DMS 273 (cell line): ENCODE results near the gene NUDT14.

ENCODE experiments used
- DNase-seq: peaks from one replicate; lab custom pipeline; 2025; ENCODE audit not compliant: unreplicated experiment; lab: John Stamatoyannopoulos, UW

The NUDT14 gene

DNA sequence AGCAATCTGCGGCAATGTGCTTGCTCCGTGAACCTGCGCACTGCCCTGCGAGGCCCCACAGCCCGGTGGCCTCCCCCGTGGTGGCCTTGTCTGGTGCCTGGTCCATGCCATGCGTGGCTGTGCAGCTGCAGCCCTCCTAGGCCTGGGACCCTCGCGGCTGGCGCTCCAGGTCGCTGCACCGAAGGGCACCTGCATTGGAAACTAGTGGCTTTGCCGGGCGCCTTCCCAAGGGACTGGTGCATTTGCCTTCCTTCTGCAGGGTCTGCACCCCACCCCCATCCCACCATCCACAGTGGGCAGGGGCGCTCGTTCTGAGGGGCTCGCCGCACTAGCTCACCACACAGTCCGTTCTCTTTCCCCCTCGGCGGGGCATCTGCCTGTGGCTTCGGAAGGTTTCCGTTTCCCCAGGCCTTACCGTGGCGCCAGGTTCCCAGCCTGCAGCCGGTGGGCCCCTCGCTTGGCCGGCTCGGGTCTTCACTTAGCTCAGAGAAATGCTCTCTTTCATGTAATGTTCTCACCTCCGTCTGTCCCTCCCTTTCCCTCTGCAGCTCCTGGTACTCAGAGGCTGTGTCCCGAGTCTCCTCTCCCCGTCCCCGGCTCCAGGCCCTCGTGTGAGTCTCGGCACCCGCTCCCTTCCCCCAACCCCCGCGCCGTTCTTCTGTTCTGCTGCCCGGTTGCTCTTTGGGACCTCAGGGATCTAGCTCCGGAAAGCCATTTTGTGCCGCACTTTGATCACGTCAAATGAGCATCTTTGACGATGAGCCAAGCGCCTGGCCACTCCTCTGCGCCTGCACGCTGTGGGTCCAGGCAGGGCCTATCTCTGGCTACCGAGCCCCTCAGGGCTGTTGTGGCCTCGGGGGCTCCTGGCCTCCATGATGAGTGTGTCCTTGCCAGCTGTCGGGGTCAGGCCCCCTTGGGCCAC, 44.5 kb downstream of the NUDT14 start:
- DNase-seq, result no peak

- no peak for DNase-seq
These were observed 45.3 kb downstream of the NUDT14 start for GRCh38 chr14:105135700-105136395.

DNA sequence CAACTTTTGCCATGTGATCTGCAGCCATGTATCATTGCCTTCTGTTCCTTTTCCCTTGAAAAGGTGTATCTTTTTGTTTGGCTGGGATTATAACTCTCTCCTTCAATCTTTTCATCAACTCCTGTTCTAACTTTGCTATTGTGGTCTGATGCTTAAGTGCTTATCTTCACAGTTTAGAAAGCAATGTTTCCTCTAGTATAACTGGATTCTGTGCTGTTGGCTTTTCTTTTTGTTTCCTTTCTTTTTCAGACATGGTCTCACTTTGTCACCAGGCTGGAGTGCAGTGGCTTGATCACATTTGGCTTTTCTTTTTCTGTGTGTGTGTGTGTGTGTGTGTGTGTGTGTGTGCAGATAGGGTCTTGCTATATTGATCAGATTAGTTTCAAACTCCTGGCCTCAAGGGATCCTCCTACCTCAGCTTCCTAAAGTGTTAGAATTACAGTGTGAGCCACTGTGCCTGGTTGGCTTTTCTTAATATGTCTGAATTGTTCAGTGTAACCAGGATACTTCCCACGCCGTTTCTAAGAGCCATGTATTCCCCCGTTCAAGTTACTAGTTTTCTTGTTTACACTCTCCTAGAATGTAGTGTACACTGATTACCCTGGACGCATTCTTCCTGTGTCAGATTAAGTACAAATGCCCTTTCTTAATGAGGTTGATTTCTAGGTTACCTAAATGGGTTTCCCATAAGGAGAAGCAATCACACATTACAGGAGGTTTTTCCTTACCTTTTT, 48.0 kb downstream of the NUDT14 start:
- DNase-seq, result no peak

GRCh38 chr14:105131241-105131640, 49.9 kb downstream of the NUDT14 start:
- no peak for DNase-seq

DNA sequence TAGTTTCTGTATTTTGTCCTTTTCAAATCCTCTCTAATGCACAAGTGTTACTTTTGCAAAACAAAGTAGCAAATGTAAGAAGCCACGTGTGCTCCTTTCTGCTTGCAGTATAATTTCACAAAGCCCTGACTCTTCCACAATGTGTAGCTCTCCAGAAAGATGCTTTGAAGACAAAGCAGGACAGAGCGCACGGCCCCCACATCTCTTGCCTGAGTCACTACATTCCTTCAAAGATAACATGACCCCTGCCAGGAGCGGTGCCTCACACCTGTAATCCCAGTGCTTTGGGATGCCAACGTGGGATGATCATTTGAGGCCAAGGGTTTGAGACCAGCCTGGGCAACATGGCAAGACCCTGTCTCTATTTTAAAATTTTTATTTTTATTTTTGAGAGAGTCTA, 53.1 kb downstream of the NUDT14 start:
- no peak for DNase-seq

DNA sequence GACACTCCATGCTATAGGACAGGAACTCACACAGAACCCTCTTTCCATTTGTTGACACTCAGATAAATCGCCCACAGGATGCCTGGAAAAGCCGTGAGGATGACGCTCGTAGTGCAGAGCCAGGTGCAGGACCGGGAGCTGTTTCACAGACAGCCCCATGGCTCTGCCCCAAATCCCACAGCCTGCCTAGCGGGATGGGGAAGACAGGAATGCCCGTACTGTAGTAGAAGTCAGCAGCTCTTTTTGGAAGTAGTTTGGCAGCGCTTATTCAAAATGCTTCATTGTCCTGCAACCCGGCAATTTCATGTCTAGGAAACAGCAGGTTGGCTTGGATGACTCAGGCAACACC, 54.2 kb downstream of the NUDT14 start:
- DNase-seq, result no peak

- no peak for DNase-seq
These were observed 54.8 kb downstream of the NUDT14 start for GRCh38 chr14:105126126-105126980.

DNA sequence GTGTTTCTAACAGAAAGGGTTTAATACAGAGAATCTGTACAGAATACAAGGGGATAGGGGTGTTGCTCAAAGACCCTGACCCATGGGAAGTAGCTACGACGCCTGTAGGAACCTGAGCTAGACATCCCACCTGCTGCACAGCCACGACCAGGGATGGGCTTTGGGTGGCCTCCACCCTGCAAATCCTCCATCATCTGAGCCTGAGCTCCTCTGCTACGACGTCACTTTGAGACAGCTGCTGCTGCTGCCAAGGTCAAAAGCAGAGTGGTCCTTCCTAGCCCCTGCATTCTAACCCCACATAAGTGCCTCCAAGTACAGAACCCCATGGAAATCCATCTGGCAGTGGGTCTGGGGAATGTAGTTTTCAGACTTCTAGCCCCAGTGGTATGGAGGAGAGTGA, 56.3 kb downstream of the NUDT14 start:
- DNase-seq, result no peak

DNA sequence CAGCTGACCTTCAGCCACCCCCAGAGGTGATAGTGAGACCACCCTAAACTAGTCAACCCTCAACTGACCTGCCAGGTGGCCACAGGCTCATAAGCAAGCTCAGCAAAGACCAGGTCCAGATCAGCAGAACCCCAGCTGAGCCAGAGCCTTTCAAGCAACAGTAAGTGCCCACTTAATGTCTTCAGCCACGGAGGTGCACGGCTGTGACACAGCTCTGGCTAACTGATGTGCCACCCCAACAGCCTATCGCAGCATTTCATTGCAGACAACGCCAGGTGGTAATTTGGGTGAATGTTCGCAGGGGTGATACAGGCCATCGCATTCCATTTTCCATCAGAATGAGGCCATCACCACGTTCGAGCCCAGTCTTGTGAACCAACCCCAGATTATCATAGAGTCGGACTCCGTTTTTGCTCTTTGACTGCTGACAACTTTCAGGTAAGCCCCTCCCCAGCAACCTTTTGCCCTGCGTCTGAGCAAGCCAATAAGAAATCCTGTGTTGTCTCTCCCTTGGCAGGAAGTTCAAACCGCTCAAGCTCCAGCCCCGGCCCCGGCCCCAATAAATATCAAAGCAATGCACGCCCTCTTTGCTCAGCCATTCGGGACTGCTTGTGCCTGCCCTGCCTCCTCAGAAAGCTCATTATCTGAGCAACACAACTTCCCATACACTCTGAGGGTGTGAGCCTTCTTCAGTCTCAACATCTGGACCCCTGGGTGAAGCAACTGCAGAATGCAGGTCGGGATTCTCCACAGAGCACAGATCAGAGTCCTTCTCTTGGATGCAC, 56.9 kb downstream of the NUDT14 start:
- no peak for DNase-seq

- DNase-seq, result no peak
These were observed 57.9 kb downstream of the NUDT14 start for GRCh38 chr14:105123064-105123665.
